Activated T-helper 2 cell treated with anti-CD3 and anti-CD28 coated beads, Interferon-gamma antibody, Interleukin-2, Interleukin-4, amounts not matched to agents 10 μg/mL and 5 μg/mL and 100 μg/mL, durations not matched to agents 14 hours and 24 hours and 36 hours (primary cell): ENCODE measurements around the gene C4orf46. TPM values are rescaled to one million over a fixed set of nuclear protein-coding genes. Genes with fewer than 3 reads are reported as not detected.
"Not testable (repeated sequence)": the region's sequence is repeated elsewhere in the genome, so short reads cannot be mapped to it uniquely, and the experiment has no call there.

Experiments used
- DNase-seq: peaks from one replicate; pipeline ENCODE4 v3.0.0; 2021; ENCODE audit warnings: low spot score
- H3K27ac Mint-ChIP-seq: one replicate; pipeline ENCODE4 v1.8.0; 2021; ENCODE audit warnings: mixed read lengths
- H3K27me3 Mint-ChIP-seq: one replicate; pipeline ENCODE4 v1.8.0; 2021; ENCODE audit warnings: low read depth, mixed read lengths
- H3K36me3 Mint-ChIP-seq: one replicate; pipeline ENCODE4 v1.8.0; 2021; ENCODE audit warnings: low read depth, mixed read lengths
- H3K4me1 Mint-ChIP-seq: one replicate; pipeline ENCODE4 v1.8.0; 2021; ENCODE audit warnings: low read depth, mixed read lengths
- H3K4me3 Mint-ChIP-seq: one replicate; pipeline ENCODE4 v1.8.0; 2021; ENCODE audit warnings: low read depth, mild to moderate bottlenecking, moderate library complexity, mixed read lengths
- H3K9me3 Mint-ChIP-seq: one replicate; pipeline ENCODE4 v1.8.0; 2021; ENCODE audit warnings: mixed read lengths
- intact Hi-C: fragments of 100-400 bp; cut with micrococcal nuclease; formaldehyde crosslinking; loops from one replicate; pipeline ENCODE4 v1.15.1; 2023
- total RNA-seq: library from RNA; stranded (reverse); gene quantifications from 2 replicates; pipeline ENCODE4 v1.2.3, GENCODE V29; 2022

Gene C4orf46
- total RNA-seq, 1 donor from 2014 or later = 16.0 TPM

GRCh38 chr4:158670975-158671664 is 567 bp downstream of the C4orf46 start:
- Mint-ChIP-seq H3K4me1 (peaks cover 25% of the 10 kb centered on the region), H3K27me3 (no peaks in the 10 kb centered on the region), H3K9me3 (no peaks in the 10 kb centered on the region), H3K36me3 (peaks cover 18% of the 10 kb centered on the region), H3K4me3 (peak overlapping the region; percentile 98), H3K27ac (peak overlapping the region; percentile 95)
- peak; percentile 47 for DNase-seq
- intact Hi-C loops = loop anchor here (1.0 to 5.0 kb wide), 2 partner anchors 156 to 432 kb away; partner anchors contain the start of gene RAPGEF2

- peaks cover 25% of the 10 kb centered on the region for H3K4me1 Mint-ChIP-seq
- no peaks in the 10 kb centered on the region for H3K27me3 Mint-ChIP-seq
- H3K9me3 Mint-ChIP-seq = no peaks in the 10 kb centered on the region
- H3K4me3 Mint-ChIP-seq = peak overlapping the region; percentile 61
- peaks cover 27% of the 10 kb centered on the region for H3K36me3 Mint-ChIP-seq
- DNase-seq = no peak
- H3K27ac Mint-ChIP-seq = no peak overlapping the region
- intact Hi-C loops = no loop called here
Measured at GRCh38 chr4:158669310-158669709, 2.4 kb downstream of the C4orf46 start.

GRCh38 chr4:158667651-158668198 is 4.0 kb downstream of the C4orf46 start:
- no peaks in the 10 kb centered on the region for H3K27me3 Mint-ChIP-seq
- peaks cover 27% of the 10 kb centered on the region for H3K36me3 Mint-ChIP-seq
- H3K4me1 Mint-ChIP-seq = peaks cover 23% of the 10 kb centered on the region
- DNase-seq = no peak
- intact Hi-C loops = no loop called here
- H3K9me3 Mint-ChIP-seq = no peaks in the 10 kb centered on the region
- no peak overlapping the region for H3K4me3 Mint-ChIP-seq
- no peak overlapping the region for H3K27ac Mint-ChIP-seq

GRCh38 chr4:158666892-158667291 is 4.8 kb downstream of the C4orf46 start:
- Mint-ChIP-seq H3K27me3 (no peaks in the 10 kb centered on the region), H3K4me3 (no peak overlapping the region), H3K4me1 (peaks cover 20% of the 10 kb centered on the region), H3K36me3 (peaks cover 27% of the 10 kb centered on the region), H3K9me3 (no peaks in the 10 kb centered on the region), H3K27ac (no peak overlapping the region)
- intact Hi-C loops = no loop called here
- no peak for DNase-seq

GRCh38 chr4:158664806-158665205 is 6.9 kb downstream of the C4orf46 start:
- H3K4me3 Mint-ChIP-seq = no peak overlapping the region
- intact Hi-C loops = no loop called here
- peaks cover 19% of the 10 kb centered on the region for H3K36me3 Mint-ChIP-seq
- H3K9me3 Mint-ChIP-seq = no peaks in the 10 kb centered on the region
- no peak for DNase-seq
- no peaks in the 10 kb centered on the region for H3K27me3 Mint-ChIP-seq
- peaks cover 9% of the 10 kb centered on the region for H3K4me1 Mint-ChIP-seq
- no peak overlapping the region for H3K27ac Mint-ChIP-seq

- H3K4me3 Mint-ChIP-seq, H3K4me1 Mint-ChIP-seq, H3K27me3 Mint-ChIP-seq, H3K9me3 Mint-ChIP-seq, DNase-seq, intact Hi-C loops, H3K27ac Mint-ChIP-seq: not testable (repeated sequence)
- H3K36me3 Mint-ChIP-seq = peaks cover 15% of the 10 kb centered on the region
Measured at GRCh38 chr4:158663707-158664625, 7.7 kb downstream of the C4orf46 start.

GRCh38 chr4:158663255-158663654 is 8.4 kb downstream of the C4orf46 start:
- intact Hi-C loops, H3K27ac Mint-ChIP-seq, H3K27me3 Mint-ChIP-seq, DNase-seq, H3K4me3 Mint-ChIP-seq, H3K9me3 Mint-ChIP-seq, H3K4me1 Mint-ChIP-seq: not testable (repeated sequence)
- peaks cover 13% of the 10 kb centered on the region for H3K36me3 Mint-ChIP-seq

- no peaks in the 10 kb centered on the region for H3K9me3 Mint-ChIP-seq
- H3K27me3 Mint-ChIP-seq = peaks cover 1% of the 10 kb centered on the region
- peaks cover 6% of the 10 kb centered on the region for H3K4me1 Mint-ChIP-seq
- intact Hi-C loops = no loop called here
- H3K27ac Mint-ChIP-seq = no peak overlapping the region
- DNase-seq = no peak
- H3K36me3 Mint-ChIP-seq = no peaks in the 10 kb centered on the region
- H3K4me3 Mint-ChIP-seq = no peak overlapping the region
Measured at GRCh38 chr4:158657291-158657690, 14.4 kb downstream of the C4orf46 start.

GRCh38 chr4:158656439-158656838 is 15.2 kb downstream of the C4orf46 start:
- intact Hi-C loops = no loop called here
- H3K4me1 Mint-ChIP-seq = peaks cover 6% of the 10 kb centered on the region
- no peaks in the 10 kb centered on the region for H3K36me3 Mint-ChIP-seq
- H3K27ac Mint-ChIP-seq = no peak overlapping the region
- H3K27me3 Mint-ChIP-seq = peaks cover 1% of the 10 kb centered on the region
- H3K4me3 Mint-ChIP-seq = no peak overlapping the region
- H3K9me3 Mint-ChIP-seq = no peaks in the 10 kb centered on the region
- no peak for DNase-seq

GRCh38 chr4:158652920-158653319 is 18.8 kb downstream of the C4orf46 start:
- DNase-seq = no peak
- H3K9me3 Mint-ChIP-seq = no peaks in the 10 kb centered on the region
- H3K27me3 Mint-ChIP-seq = peaks cover 1% of the 10 kb centered on the region
- H3K4me1 Mint-ChIP-seq = peaks cover 6% of the 10 kb centered on the region
- H3K36me3 Mint-ChIP-seq = no peaks in the 10 kb centered on the region
- no peak overlapping the region for H3K4me3 Mint-ChIP-seq
- no peak overlapping the region for H3K27ac Mint-ChIP-seq
- intact Hi-C loops = no loop called here

GRCh38 chr4:158649111-158649680 is 22.5 kb downstream of the C4orf46 start:
- Mint-ChIP-seq H3K9me3 (no peaks in the 10 kb centered on the region), H3K27ac (no peak overlapping the region), H3K36me3 (no peaks in the 10 kb centered on the region), H3K4me1 (peaks cover 6% of the 10 kb centered on the region), H3K27me3 (peaks cover 7% of the 10 kb centered on the region), H3K4me3 (no peak overlapping the region)
- no peak for DNase-seq
- intact Hi-C loops = no loop called here

- no peak overlapping the region for H3K27ac Mint-ChIP-seq
- peaks cover 17% of the 10 kb centered on the region for H3K27me3 Mint-ChIP-seq
- H3K4me3 Mint-ChIP-seq = no peak overlapping the region
- intact Hi-C loops = no loop called here
- DNase-seq = no peak
- no peaks in the 10 kb centered on the region for H3K36me3 Mint-ChIP-seq
- H3K9me3 Mint-ChIP-seq = no peaks in the 10 kb centered on the region
- H3K4me1 Mint-ChIP-seq = no peaks in the 10 kb centered on the region
Measured at GRCh38 chr4:158644760-158645159, 26.9 kb downstream of the C4orf46 start.
